ENCODE results near the gene BOK.

DNA sequence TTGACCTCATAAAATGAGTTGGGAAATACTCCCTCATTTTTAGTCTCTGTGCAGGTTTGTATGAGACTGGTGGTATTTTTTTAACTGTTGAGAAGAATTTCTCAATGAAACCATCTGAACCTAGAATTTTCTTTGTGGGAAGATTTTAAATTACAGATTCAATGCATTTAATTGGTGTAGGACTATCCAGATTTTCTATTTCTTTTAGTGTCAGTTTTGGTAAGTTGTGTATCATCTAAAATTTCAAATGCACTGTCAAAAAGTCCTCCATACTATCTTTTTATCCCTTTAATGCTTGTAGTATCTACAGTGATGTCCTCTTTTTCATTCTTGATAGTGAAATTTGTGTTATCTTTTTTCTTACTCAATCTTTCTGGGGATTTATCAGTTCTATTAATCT, 1.8 kb upstream of the BOK start:
- TF ChIP-seq, protein P1, sequence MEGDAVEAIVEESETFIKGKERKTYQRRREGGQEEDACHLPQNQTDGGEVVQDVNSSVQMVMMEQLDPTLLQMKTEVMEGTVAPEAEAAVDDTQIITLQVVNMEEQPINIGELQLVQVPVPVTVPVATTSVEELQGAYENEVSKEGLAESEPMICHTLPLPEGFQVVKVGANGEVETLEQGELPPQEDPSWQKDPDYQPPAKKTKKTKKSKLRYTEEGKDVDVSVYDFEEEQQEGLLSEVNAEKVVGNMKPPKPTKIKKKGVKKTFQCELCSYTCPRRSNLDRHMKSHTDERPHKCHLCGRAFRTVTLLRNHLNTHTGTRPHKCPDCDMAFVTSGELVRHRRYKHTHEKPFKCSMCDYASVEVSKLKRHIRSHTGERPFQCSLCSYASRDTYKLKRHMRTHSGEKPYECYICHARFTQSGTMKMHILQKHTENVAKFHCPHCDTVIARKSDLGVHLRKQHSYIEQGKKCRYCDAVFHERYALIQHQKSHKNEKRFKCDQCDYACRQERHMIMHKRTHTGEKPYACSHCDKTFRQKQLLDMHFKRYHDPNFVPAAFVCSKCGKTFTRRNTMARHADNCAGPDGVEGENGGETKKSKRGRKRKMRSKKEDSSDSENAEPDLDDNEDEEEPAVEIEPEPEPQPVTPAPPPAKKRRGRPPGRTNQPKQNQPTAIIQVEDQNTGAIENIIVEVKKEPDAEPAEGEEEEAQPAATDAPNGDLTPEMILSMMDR (IDR thresholded peaks at IDR 0.05; ENCODE audit: low read depth, low read length): no peak
- no peak for TF ChIP-seq EZH2phosphoT487 (IDR thresholded peaks at IDR 0.05; ENCODE audit: low read depth)
